Putamen (tissue), 1 donor: ENCODE data around the gene PLCB4.

Experiments used
- DNase-seq: peaks from one replicate; pipeline ENCODE4 v3.0.0-alpha.2; 2016; ENCODE audit warnings: low spot score

PLCB4 gene

GRCh38 chr20:9323622-9324021 lies 254.7 kb downstream of the PLCB4 start:
- no peak for DNase-seq

GRCh38 chr20:9329355-9330101 lies 260.6 kb downstream of the PLCB4 start:
- no peak for DNase-seq

GRCh38 chr20:9330151-9330550 lies 261.3 kb downstream of the PLCB4 start:
- no peak for DNase-seq

- no peak for DNase-seq
Measured at GRCh38 chr20:9331707-9332435, 263.0 kb downstream of the PLCB4 start.

GRCh38 chr20:9332791-9333479 lies 264.0 kb downstream of the PLCB4 start:
- no peak for DNase-seq

- DNase-seq, result no peak
Measured at GRCh38 chr20:9334866-9335265, 266.0 kb downstream of the PLCB4 start.

GRCh38 chr20:9338101-9338500 lies 269.2 kb downstream of the PLCB4 start:
- DNase-seq, result no peak

- no peak for DNase-seq
Measured at GRCh38 chr20:9339708-9340107, 270.8 kb downstream of the PLCB4 start.

- DNase-seq, result no peak
Measured at GRCh38 chr20:9342651-9343050, 273.8 kb downstream of the PLCB4 start.

GRCh38 chr20:9344083-9344920 lies 275.4 kb downstream of the PLCB4 start:
- DNase-seq, result peak; percentile 4

- no peak for DNase-seq
Measured at GRCh38 chr20:9348316-9348715, 279.4 kb downstream of the PLCB4 start.

GRCh38 chr20:9348747-9349146 lies 279.9 kb downstream of the PLCB4 start:
- no peak for DNase-seq

- DNase-seq, result no peak
Measured at GRCh38 chr20:9349249-9349648, 280.4 kb downstream of the PLCB4 start.

GRCh38 chr20:9352739-9353138 lies 283.9 kb downstream of the PLCB4 start:
- DNase-seq, result no peak

- DNase-seq, result no peak
Measured at GRCh38 chr20:9353180-9353915, 284.5 kb downstream of the PLCB4 start.

- DNase-seq, result no peak
Measured at GRCh38 chr20:9353916-9354276, 285.0 kb downstream of the PLCB4 start.

- DNase-seq, result no peak
Measured at GRCh38 chr20:9354579-9354978, 285.7 kb downstream of the PLCB4 start.

GRCh38 chr20:9358001-9358400 lies 289.1 kb downstream of the PLCB4 start:
- DNase-seq, result no peak

- no peak for DNase-seq
Measured at GRCh38 chr20:9359561-9360308, 290.8 kb downstream of the PLCB4 start.

GRCh38 chr20:9360431-9360830 lies 291.5 kb downstream of the PLCB4 start:
- no peak for DNase-seq

GRCh38 chr20:9363673-9364072 lies 294.8 kb downstream of the PLCB4 start:
- no peak for DNase-seq
